GM19438 (cell line): ENCODE measurements around the gene FAP.
A peak's percentile ranks its signal among the peaks of the same experiment; 100 is the strongest.

Experiments
- ATAC-seq: cut with Tn5 transposase; IDR thresholded peaks from one replicate; pipeline ENCODE4 v1.9.1; 2021; ENCODE audit warnings: low read depth; ENCODE audit not compliant: unreplicated experiment

Gene FAP

DNA sequence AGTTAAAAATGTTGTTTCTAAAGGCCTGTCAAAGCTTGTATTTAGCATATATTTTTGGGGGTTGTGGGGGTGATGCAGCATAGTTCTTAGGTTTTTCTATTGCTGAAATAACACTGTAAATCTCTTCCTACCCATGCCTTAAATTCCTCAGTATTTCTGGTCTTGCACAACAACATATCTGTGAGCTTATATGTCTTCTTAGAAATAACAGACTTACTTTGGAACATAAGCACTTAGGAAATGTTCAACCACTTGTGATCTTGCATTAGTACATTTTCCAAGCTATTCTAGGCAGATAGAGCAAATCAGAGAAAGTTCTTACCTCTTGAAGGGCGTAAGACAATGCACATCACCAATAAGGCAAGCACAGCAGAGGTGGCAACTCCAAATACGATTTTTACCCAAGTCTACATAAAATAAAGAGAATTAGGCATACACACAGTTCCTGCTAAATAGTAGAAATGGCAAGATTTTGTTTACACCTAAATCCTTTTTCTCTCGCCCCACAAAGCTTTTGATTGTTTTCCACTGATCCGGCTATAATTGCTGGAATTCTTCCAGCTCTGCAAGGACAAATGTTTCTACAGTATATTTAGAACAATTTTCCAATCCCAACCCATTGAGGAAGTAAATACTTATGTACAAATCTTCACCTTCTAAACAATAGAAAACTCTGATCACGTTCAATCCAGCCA, 512 bp downstream of the FAP start:
- ATAC-seq = no peak

GRCh38 chr2:162241571-162241970, 1.7 kb downstream of the FAP start:
- no peak for ATAC-seq

DNA sequence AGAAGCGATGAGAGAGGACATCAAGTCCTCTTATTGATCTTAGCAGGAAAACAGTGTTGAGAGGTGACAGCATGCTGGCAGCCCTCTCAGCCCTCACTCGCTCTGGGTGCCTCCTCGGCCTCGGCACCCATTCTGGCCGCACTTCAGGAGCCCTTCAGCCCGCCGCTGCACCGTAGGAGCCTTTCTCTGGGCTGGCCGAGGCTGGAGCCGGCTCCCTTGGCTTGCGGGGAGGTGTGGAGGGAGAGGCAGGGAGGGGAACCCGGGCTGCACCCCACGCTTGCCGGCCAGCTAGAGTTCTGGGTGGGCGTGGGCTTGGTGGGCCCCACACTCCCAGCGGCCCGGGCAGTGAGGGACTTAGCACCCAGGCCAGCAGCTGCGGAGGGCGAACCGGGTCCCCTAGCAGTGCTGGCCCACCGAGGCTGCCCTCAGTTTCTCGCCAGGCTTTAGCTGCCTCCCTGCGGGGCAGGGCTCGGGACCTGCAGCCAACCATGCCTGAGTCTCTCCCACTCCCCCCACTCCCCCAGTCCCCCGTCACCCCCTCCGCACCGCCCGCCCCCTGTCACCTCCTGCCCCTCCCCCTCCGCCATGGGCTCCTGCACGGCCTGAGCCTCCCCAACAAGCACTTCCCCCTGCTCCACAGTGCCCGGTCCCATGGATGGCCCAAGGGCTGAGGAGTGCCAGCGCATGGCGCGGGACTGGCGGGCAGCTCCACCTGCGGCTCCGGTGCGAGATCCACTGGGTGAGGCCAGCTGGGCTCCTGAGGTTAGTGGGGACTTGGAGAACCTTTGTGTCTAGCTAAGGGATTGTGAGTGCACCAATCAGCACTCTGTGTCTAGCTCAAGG, 8.4 kb downstream of the FAP start:
- no peak for ATAC-seq

DNA sequence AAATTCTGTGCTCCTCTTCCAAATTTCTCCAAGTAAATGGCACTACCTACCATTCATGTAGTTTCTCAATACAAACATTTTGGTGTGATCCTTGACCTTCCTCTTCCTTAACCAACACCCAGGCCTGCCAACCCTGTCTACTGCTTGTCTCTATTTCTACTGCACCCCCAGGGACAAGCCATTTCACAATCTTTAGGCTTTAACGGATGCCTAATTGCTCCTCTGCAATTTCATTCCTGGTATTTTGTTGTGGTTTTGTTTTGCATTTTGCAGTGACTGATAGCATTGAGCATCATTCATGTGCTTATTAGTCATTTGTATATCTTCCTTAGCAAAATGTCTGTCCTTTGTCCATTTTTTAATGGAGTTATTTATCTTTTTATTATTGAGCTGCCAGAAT, 10.0 kb downstream of the FAP start:
- ATAC-seq = no peak

DNA sequence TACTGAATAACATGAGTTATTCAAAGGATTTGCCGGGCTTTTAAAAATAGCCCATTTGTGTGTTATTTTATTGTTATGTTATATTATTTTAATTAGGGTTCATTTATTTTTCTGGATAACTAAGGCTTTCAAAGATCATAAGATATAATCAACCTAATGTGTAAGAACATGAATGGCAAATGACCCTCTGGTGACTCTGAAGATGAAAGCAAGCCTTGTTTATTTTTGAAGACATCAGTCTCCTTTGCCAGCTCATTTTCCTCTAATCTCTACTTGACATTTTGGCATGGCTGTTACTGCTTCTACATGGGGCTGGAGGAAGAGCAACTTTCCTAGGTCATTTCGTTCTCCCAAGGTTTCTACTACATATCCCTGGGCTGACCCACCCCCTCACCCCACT, 10.6 kb downstream of the FAP start:
- no peak for ATAC-seq

DNA sequence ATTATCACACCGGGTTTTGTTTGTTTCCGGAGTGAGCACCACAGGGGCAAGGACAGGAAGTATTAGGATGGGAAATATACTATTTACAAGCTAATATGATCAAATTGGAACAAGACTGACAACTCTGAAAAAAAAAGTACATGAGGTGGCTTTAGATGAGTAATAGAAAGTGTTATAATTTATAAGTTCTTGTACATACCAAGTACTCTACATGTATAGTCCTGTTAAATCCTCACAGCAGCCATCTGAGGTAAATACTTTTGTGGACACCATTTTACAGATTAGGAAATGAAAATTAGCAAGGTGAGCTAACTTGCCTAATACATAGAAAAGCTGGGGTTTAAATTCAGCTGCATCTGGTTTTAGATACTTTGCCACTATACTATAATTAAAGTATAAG, 11.2 kb downstream of the FAP start:
- ATAC-seq = no peak

- ATAC-seq = no peak
These were observed 12.5 kb downstream of the FAP start for GRCh38 chr2:162230761-162231160.

DNA sequence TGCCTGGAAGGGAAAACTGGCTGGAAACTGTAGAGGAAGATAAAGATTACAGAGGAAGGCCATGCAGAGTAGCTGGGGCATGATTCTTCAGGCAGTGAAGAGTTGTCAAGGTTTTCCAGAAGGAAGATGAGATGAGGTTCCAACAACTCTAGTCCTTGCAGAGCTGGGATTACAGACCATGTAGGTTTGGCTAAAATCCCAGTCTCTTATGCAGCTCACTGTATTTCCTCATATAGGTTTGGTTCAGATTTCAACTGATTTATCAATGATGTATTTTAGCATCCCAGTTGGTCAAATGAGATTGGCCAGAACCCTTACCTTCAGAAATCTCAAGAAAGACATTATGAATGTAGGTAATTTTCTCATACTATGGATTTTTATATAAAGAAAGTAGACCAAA, 16.4 kb downstream of the FAP start:
- no peak for ATAC-seq

- ATAC-seq = peak; percentile 95
These were observed 22.2 kb downstream of the FAP start for GRCh38 chr2:162221064-162221463.

GRCh38 chr2:162220368-162220767, 22.9 kb downstream of the FAP start:
- no peak for ATAC-seq

DNA sequence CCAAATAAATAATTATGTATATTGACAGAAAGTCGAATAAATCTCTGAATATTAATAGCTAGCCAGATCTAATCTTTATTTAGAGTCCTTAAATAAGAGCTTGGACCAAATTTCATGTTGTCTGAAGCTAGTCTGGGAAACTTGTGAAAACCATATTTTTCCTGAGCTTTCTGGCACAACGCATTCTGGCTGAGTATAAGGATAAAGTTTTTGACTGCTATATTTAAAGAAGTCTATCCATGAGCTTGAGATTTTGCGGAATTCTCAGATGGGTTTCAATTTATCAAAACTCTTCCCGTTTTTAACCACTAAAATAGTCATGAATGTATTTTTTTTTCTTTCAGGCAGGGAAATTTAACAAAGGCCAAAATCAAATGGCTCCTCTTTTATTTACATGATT, 23.8 kb downstream of the FAP start:
- no peak for ATAC-seq

DNA sequence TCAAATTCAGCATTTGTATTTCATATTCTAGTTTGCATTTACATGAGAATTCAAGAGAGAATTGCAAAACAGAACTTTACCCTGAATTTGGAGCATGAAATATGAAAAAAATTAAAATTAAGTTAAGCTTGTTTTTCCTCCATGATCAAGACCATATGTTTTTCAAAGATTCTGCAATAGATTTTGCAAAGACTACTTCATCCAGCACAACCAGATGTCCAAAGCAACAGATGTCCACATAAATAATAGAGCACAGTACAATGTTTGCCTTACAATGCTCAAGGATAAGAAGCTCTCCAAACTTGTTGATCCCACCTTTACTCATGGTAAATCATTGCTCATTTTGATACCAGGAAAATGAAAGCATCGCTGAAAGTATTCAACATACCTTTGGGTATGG, 25.6 kb downstream of the FAP start:
- ATAC-seq = no peak

- ATAC-seq = no peak
These were observed 28.1 kb downstream of the FAP start for GRCh38 chr2:162215162-162215561.

- ATAC-seq = no peak
These were observed 30.9 kb downstream of the FAP start for GRCh38 chr2:162212366-162212765.

- no peak for ATAC-seq
These were observed 31.5 kb downstream of the FAP start for GRCh38 chr2:162211732-162212131.

GRCh38 chr2:162210385-162210784, 32.9 kb downstream of the FAP start:
- no peak for ATAC-seq

- no peak for ATAC-seq
These were observed 41.0 kb downstream of the FAP start for GRCh38 chr2:162202203-162202602.

DNA sequence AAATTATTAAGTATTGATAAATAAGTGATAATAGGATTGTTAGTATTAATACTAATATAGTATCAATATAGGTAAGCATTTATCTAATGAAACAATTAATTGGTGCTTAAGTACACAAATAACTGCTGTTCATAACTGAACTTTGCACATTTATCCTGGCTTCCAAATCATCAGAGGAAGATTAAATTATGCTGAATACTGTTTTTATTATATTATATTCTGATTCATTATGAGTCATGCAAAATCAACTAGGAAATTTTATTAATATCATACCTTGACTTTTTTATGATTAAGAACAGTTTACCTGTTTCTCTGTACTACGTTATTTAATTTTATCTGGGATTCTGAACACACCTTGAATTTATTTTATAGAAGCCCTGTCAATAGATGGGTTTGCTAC, 42.6 kb downstream of the FAP start:
- no peak for ATAC-seq

- no peak for ATAC-seq
These were observed 43.3 kb downstream of the FAP start for GRCh38 chr2:162199913-162200312.

DNA sequence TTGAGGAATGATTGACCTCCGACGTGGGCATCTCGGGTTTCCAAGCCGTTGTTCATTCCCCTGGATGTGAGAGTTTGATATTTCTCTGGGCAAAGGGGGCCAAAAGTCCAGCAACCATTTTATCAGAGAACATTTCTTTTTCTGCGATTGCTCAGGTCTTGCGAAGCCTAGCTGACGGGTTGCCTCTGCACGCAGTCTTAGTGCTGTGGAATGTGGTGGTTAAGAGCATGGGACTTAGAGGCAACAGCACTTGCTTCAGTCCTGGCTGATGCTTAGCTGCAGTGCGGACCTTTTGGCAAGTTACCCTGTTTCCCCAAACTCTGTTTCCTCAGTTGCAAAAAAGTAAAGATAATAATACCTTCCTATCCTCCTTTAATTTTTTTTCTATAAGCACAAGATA, 45.0 kb downstream of the FAP start:
- ATAC-seq = no peak

DNA sequence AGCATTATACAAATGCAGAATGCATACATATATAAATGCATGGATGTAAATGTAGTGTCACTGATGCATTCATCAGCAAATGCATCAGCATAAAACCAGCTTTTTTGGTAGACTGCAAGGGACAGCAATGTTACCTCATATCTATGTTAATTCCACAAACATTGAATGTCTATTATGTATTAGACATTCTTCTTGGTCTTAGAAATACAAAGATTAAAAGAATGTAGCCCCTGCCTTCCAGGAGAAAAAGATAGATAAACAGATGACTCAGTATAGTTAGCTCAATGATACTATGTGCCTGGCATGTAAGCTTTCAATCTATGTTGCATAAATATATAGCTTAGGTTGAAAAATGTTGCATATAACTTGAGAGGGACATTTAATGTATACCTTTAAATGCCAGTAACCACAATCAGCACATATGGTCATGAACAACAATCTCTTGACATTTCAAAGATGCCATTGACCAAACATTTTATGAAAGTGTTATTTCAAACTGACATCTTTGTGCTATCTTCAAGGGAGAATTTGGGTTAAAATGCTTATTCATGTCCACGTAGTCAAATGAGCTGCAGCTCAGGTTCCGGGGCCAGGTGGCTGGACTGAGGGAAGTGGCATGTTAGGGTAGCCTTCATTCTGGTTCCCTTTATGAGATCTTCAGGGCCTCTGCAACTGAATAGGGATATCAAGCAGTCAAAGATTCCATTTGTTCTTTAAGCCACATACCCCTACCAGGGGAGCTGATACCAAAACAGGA, 46.0 kb downstream of the FAP start:
- no peak for ATAC-seq
